ENCODE results near the gene CTSZ. TPM values are rescaled to one million over a fixed set of nuclear protein-coding genes. Genes with fewer than 3 reads are reported as not detected.

CTSZ gene
- total RNA-seq, 2 donors from 2014 or later, result 274 to 303 TPM

DNA sequence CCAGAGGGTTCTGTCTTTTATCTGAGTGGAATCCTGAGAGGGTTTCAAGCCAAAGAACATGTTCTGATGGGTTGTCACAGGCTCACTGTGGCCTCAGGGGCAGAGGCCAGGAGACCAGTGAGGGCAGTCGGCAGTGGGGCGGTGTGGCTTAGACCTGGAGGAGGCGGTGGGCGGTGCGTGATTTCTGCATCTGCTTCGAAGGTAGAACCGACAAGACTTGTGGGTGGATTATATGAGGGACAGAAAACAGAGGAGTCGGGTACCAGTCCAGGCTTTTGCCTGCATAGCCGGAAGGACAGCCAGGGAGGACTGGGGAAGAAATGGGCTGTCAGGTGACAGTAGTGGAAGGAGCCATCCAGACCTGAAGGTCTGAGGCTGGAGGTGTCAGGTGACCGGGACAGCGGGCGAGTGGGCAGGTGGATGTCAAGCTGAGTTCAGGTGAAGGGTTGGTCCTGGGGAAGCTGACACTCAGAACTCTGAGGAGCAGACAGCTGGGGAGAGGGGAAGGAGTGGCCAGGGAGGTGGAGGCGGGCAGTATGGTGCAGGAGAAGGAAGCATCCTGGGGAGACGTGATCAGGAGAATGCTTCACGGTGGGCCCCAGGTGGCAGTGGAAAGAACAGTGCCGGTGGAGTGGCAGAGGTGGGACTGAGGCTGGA is 3.1 kb downstream of the CTSZ start:
- no peaks in the 10 kb centered on the region for H3K36me3 ChIP-seq
- TF ChIP-seq, protein P1, sequence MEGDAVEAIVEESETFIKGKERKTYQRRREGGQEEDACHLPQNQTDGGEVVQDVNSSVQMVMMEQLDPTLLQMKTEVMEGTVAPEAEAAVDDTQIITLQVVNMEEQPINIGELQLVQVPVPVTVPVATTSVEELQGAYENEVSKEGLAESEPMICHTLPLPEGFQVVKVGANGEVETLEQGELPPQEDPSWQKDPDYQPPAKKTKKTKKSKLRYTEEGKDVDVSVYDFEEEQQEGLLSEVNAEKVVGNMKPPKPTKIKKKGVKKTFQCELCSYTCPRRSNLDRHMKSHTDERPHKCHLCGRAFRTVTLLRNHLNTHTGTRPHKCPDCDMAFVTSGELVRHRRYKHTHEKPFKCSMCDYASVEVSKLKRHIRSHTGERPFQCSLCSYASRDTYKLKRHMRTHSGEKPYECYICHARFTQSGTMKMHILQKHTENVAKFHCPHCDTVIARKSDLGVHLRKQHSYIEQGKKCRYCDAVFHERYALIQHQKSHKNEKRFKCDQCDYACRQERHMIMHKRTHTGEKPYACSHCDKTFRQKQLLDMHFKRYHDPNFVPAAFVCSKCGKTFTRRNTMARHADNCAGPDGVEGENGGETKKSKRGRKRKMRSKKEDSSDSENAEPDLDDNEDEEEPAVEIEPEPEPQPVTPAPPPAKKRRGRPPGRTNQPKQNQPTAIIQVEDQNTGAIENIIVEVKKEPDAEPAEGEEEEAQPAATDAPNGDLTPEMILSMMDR (IDR thresholded peaks at IDR 0.05), result no peak
- intact Hi-C loops (cut with DNase I), result no loop called here
- DNase-seq, result no peak
- no peak overlapping the region for H3K9ac ChIP-seq (ENCODE audit: low read depth in 2 of 2, low read length in 2 of 2)
- H3K9me3 ChIP-seq, result no peaks in the 10 kb centered on the region
- H3K27ac ChIP-seq, result peak overlapping the region; percentile 81
- H3K4me3 ChIP-seq, result no peak overlapping the region
- H3K4me1 ChIP-seq, result peaks cover 14% of the 10 kb centered on the region
- no peaks in the 10 kb centered on the region for H3K27me3 ChIP-seq

DNA sequence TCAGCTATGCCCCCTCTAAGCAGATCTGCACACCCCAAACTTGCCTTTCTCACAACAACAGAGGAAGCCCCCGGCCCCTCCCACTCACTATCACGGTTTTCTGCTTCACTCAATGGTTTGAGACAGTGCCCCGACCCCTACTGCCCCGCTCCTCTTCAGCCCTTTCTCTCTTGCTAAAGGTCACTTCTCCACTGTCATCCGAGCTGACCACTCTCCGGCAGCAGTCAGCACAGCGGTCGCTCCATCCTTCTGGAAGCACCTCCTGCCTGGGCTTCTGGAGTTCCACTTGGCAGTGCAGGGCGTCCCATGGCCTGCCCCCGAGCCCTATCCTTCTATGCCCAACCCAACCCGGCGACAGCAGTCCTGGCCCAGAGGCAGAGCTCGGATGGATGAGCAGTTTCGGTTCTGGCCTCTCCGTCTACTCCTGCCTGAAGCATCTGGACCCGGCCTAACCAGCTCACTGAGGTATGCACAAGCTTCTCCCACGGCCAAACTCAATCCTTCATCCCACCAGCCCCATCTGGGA is 4.1 kb downstream of the CTSZ start:
- H3K9me3 ChIP-seq, result no peaks in the 10 kb centered on the region
- TF ChIP-seq, protein P1 (IDR thresholded peaks at IDR 0.05), result no peak
- H3K36me3 ChIP-seq, result no peaks in the 10 kb centered on the region
- no peak overlapping the region for H3K4me3 ChIP-seq
- intact Hi-C loops (cut with DNase I), result no loop called here
- DNase-seq, result no peak
- H3K27ac ChIP-seq, result no peak overlapping the region
- peaks cover 14% of the 10 kb centered on the region for H3K4me1 ChIP-seq
- no peaks in the 10 kb centered on the region for H3K27me3 ChIP-seq
- no peak overlapping the region for H3K9ac ChIP-seq (ENCODE audit: low read depth in 2 of 2, low read length in 2 of 2)

DNA sequence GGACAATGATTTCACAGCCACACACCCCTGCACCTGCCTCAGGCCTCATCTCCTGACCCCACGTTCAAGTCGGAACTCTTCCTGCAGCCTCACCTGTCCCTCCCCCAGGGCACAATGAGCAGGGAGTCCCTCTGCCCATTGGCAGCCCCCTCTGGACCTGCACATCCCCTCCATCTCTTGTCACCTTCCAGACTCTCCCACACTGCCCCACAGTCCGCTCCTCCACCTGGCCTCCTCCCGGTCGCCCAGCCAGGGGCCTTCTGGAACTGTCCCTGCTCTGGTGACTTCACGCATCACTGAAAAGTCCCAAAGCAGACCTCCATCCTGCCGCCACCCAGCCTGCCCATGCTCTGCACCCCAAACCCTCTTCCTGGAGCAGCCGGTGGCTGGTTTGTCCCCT is 4.7 kb downstream of the CTSZ start:
- Histone ChIP-seq H3K36me3 (no peaks in the 10 kb centered on the region), H3K4me1 (peaks cover 12% of the 10 kb centered on the region), H3K27me3 (no peaks in the 10 kb centered on the region), H3K9me3 (no peaks in the 10 kb centered on the region), H3K9ac (ENCODE audit: low read depth in 2 of 2, low read length in 2 of 2) (no peak overlapping the region), H3K27ac (no peak overlapping the region), H3K4me3 (no peak overlapping the region)
- no peak for DNase-seq
- TF ChIP-seq, protein P1 (IDR thresholded peaks at IDR 0.05), result no peak
- intact Hi-C loops (cut with DNase I), result no loop called here

DNA sequence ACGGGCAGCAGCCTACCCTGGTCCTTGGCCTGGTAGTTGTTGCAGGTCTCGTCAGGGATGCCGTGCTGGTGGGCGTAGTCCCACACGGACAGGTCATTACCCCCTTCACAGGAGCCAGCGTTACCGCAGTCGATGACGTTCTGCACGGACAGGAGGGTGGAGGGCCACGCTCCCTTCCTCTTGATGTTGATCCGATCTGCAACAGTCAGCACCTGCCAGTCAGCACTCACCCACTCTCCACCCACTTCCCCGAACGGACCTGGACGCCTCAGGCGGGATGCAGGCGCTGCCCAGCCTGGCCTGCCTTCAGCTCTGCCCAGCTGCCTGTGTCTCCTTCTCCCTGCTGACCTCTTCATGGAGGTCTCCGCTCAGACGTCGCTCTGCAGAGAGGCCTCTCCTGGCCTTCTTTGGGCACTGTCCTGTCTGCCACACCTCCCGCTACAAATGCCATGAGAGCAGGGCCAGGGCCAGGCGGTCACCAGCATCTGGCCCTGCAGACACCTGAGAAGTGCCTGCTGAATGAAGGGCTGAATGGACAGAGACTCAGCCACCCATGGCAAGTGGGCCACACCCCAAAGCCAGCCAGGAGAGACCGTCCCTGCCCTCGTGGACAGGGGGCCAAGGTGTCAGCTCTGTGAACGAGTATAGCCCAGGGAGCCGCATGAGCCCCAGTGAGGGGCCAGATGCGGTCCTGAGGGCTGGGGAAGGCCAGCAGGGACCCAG is 5.4 kb downstream of the CTSZ start:
- Histone ChIP-seq H3K27me3 (no peaks in the 10 kb centered on the region), H3K4me1 (peaks cover 10% of the 10 kb centered on the region), H3K27ac (no peak overlapping the region), H3K9ac (ENCODE audit: low read depth in 2 of 2, low read length in 2 of 2) (no peak overlapping the region), H3K9me3 (no peaks in the 10 kb centered on the region), H3K4me3 (no peak overlapping the region), H3K36me3 (no peaks in the 10 kb centered on the region)
- TF ChIP-seq, protein P1 (IDR thresholded peaks at IDR 0.05), result no peak
- intact Hi-C loops (cut with DNase I), result no loop called here
- DNase-seq, result no peak

DNA sequence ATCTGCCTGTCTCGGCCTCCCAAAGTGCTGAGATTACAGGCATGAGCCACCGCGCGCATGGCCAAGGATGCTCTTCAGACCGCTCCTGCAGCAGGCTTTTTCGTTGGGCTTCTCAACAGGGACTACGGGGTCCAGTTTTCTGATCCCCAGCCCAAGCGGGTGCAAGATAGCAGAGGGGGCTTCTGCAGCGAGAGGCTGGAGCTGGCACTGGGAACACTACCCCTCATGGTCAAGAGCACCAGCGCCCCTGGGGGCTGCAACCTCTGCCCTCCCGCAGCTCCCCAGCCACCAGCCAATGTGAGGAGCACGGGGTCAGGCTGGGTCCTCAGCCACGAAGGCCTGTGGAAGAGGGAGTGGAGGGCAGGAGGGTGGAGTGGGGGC is 6.0 kb downstream of the CTSZ start:
- Histone ChIP-seq H3K4me1 (peaks cover 9% of the 10 kb centered on the region), H3K4me3 (no peak overlapping the region), H3K9me3 (no peaks in the 10 kb centered on the region), H3K27ac (no peak overlapping the region), H3K27me3 (no peaks in the 10 kb centered on the region), H3K36me3 (no peaks in the 10 kb centered on the region), H3K9ac (ENCODE audit: low read depth in 2 of 2, low read length in 2 of 2) (no peak overlapping the region)
- DNase-seq, result no peak
- intact Hi-C loops (cut with DNase I), result no loop called here
- TF ChIP-seq, protein P1 (IDR thresholded peaks at IDR 0.05), result no peak
